ENCODE measurements around the gene RNF208.

DNA sequence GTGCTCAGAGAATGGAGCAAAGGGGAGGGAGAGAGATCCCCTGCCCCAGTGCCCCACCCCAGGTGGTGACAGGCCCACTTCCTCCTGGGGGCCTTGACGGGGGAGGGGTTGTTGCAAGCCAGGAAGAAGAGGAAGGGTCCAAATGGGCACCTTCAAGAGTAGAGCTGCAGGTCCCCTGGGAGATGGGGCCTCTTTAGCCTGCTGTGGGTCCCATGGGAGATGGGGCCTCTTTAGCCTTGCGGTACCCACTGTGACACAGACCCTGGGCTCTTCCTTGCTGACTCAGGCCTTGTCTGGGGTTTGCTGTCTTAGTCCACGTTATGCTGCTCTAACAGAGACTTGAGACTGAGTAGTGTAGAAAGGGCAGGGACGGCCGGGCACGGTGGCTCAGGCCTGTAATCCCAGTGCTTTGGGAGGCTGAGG is 45.9 kb upstream of the RNF208 start:
- TF ChIP-seq, protein P1, sequence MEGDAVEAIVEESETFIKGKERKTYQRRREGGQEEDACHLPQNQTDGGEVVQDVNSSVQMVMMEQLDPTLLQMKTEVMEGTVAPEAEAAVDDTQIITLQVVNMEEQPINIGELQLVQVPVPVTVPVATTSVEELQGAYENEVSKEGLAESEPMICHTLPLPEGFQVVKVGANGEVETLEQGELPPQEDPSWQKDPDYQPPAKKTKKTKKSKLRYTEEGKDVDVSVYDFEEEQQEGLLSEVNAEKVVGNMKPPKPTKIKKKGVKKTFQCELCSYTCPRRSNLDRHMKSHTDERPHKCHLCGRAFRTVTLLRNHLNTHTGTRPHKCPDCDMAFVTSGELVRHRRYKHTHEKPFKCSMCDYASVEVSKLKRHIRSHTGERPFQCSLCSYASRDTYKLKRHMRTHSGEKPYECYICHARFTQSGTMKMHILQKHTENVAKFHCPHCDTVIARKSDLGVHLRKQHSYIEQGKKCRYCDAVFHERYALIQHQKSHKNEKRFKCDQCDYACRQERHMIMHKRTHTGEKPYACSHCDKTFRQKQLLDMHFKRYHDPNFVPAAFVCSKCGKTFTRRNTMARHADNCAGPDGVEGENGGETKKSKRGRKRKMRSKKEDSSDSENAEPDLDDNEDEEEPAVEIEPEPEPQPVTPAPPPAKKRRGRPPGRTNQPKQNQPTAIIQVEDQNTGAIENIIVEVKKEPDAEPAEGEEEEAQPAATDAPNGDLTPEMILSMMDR (IDR thresholded peaks at IDR 0.05; ENCODE audit: insufficient read depth, low read depth, low read length) = no peak
- TF ChIP-seq EZH2 (IDR thresholded peaks at IDR 0.05; ENCODE audit: insufficient read depth, low read length) = no peak
